Karpas-422 (cell line): ENCODE results near the gene DVL1. TPM values are rescaled to one million over a fixed set of nuclear protein-coding genes. Genes with fewer than 3 reads are reported as not detected.

Source experiments
- DNase-seq: peaks from one replicate; pipeline ENCODE4 v3.0.0-alpha.2; 2015
- H2AFZ ChIP-seq: fragments of 200-600 bp; sonication (generic); 2 replicates; pipeline ENCODE4 v1.6.1; 2014; ENCODE audit warnings: antibody characterized with exemption, low read length, mixed read lengths
- H3K27ac ChIP-seq: fragments of 200-600 bp; sonication (generic); 2 replicates; pipeline ENCODE4 v1.5.1; 2014; ENCODE audit warnings: mild to moderate bottlenecking, low read length, moderate library complexity
- H3K27me3 ChIP-seq: fragments of 200-600 bp; sonication (generic); 2 replicates; pipeline ENCODE4 v1.6.1; 2014; ENCODE audit warnings: low read length, mixed read lengths
- H3K36me3 ChIP-seq: fragments of 200-600 bp; sonication (generic); 2 replicates; pipeline ENCODE4 v1.6.1; 2014; ENCODE audit warnings: low read length, mixed read lengths; ENCODE audit not compliant: insufficient read depth
- H3K4me1 ChIP-seq: fragments of 200-600 bp; sonication (generic); 2 replicates; pipeline ENCODE4 v1.6.1; 2014; ENCODE audit warnings: mild to moderate bottlenecking, low read length, mixed read lengths
- H3K4me2 ChIP-seq: fragments of 200-600 bp; sonication (generic); 2 replicates; pipeline ENCODE4 v1.6.1; 2014; ENCODE audit warnings: low read length, low read depth, mild to moderate bottlenecking; ENCODE audit not compliant: poor library complexity, severe bottlenecking
- H3K4me3 ChIP-seq: fragments of 200-600 bp; sonication (generic); 2 replicates; pipeline ENCODE4 v1.5.1; 2014; ENCODE audit warnings: mild to moderate bottlenecking, antibody characterized with exemption, low read length, mixed read lengths
- H3K79me2 ChIP-seq: fragments of 200-600 bp; sonication (generic); 2 replicates; pipeline ENCODE4 v1.6.1; 2014; ENCODE audit warnings: mild to moderate bottlenecking, low read length, mixed read lengths
- H3K9ac ChIP-seq: fragments of 200-600 bp; sonication (generic); 2 replicates; pipeline ENCODE4 v1.6.0; 2014; ENCODE audit warnings: low read length
- H3K9me2 ChIP-seq: fragments of 200-600 bp; sonication (generic), shearing (Covaris generic); replicated peaks from 2 replicates; pipeline ENCODE4 v1.6.0; 2014; ENCODE audit warnings: mild to moderate bottlenecking, low read length, moderate library complexity; ENCODE audit not compliant: insufficient read depth
- H3K9me3 ChIP-seq: fragments of 300-700, 200-600 bp; sonication (generic); 2 replicates; pipeline ENCODE4 v1.6.1; 2014; ENCODE audit warnings: low read length, mixed read lengths
- H4K20me1 ChIP-seq: fragments of 200-600 bp; sonication (generic); 2 replicates; pipeline ENCODE4 v1.6.1; 2014; ENCODE audit warnings: mild to moderate bottlenecking, antibody characterized with exemption, low read length, low read depth; ENCODE audit not compliant: insufficient read depth
- total RNA-seq: library from RNA; depleted of rRNA; stranded (reverse); fragments of >200 nt; shearing (Covaris generic); gene quantifications from 2 replicates; pipeline ENCODE4 v1.2.3, GENCODE V29; 2014; ENCODE audit warnings: low replicate concordance

The DVL1 gene
- total RNA-seq, 1 experiment from 2014 or later, result 36.0 TPM

DNA sequence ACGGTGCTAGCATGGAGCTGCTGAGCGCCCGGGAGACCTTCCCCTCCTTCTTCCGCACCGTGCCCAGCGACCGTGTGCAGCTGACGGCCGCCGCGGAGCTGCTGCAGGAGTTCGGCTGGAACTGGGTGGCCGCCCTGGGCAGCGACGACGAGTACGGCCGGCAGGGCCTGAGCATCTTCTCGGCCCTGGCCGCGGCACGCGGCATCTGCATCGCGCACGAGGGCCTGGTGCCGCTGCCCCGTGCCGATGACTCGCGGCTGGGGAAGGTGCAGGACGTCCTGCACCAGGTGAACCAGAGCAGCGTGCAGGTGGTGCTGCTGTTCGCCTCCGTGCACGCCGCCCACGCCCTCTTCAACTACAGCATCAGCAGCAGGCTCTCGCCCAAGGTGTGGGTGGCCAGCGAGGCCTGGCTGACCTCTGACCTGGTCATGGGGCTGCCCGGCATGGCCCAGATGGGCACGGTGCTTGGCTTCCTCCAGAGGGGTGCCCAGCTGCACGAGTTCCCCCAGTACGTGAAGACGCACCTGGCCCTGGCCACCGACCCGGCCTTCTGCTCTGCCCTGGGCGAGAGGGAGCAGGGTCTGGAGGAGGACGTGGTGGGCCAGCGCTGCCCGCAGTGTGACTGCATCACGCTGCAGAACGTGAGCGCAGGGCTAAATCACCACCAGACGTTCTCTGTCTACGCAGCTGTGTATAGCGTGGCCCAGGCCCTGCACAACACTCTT is 17.0 kb downstream of the DVL1 start:
- Histone ChIP-seq H4K20me1 (peaks cover 13% of the 10 kb centered on the region), H3K4me1 (peaks cover 70% of the 10 kb centered on the region), H2AFZ (no peak overlapping the region), H3K9me2 (no peaks in the 10 kb centered on the region), H3K36me3 (no peaks in the 10 kb centered on the region; the same call in 1 of the 2 replicates), H3K27ac (peak overlapping the region; percentile 99), H3K4me2 (peak overlapping the region; percentile 95), H3K27me3 (no peaks in the 10 kb centered on the region), H3K9me3 (no peaks in the 10 kb centered on the region), H3K4me3 (peak overlapping the region; percentile 80; the same call in 1 of the 2 replicates), H3K9ac (peak overlapping the region; percentile 98), H3K79me2 (peaks cover 11% of the 10 kb centered on the region)
- no peak for DNase-seq

DNA sequence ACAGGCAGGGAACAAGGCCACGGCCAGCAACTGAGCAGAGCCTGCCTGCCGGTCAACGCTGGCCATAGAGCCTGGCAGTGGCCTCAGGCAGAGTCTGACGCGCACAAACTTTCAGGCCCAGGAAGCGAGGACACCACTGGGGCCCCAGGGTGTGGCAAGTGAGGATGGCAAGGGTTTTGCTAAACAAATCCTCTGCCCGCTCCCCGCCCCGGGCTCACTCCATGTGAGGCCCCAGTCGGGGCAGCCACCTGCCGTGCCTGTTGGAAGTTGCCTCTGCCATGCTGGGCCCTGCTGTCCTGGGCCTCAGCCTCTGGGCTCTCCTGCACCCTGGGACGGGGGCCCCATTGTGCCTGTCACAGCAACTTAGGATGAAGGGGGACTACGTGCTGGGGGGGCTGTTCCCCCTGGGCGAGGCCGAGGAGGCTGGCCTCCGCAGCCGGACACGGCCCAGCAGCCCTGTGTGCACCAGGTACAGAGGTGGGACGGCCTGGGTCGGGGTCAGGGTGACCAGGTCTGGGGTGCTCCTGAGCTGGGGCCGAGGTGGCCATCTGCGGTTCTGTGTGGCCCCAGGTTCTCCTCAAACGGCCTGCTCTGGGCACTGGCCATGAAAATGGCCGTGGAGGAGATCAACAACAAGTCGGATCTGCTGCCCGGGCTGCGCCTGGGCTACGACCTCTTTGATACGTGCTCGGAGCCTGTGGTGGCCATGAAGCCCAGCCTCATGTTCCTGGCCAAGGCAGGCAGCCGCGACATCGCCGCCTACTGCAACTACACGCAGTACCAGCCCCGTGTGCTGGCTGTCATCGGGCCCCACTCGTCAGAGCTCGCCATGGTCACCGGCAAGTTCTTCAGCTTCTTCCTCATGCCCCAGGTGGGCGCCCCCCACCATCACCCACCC is 17.9 kb downstream of the DVL1 start, which contains the start of gene TAS1R3:
TSS of gene TAS1R3 (plus strand) at position 213 of the 898 bp plus-strand sequence. CDS start at position 279, 66 bp downstream.
- no peaks in the 10 kb centered on the region; the same call in 1 of the 2 replicates for H3K36me3 ChIP-seq
- H3K27me3 ChIP-seq, result no peaks in the 10 kb centered on the region
- no peak within 1 kb of the TSS for H2AFZ ChIP-seq
- DNase-seq, result peak; percentile 95
- H3K4me3 ChIP-seq, result peak within 1 kb of the TSS; percentile 80
- H3K4me2 ChIP-seq, result peak within 1 kb of the TSS; percentile 95
- H3K79me2 ChIP-seq, result peaks cover 19% of the 10 kb centered on the region
- H4K20me1 ChIP-seq, result peaks cover 14% of the 10 kb centered on the region
- peak within 1 kb of the TSS; percentile 99 for H3K27ac ChIP-seq
- H3K9me2 ChIP-seq, result no peaks in the 10 kb centered on the region
- no peaks in the 10 kb centered on the region for H3K9me3 ChIP-seq
- peaks cover 79% of the 10 kb centered on the region for H3K4me1 ChIP-seq
- H3K9ac ChIP-seq, result peak within 1 kb of the TSS; percentile 98

DNA sequence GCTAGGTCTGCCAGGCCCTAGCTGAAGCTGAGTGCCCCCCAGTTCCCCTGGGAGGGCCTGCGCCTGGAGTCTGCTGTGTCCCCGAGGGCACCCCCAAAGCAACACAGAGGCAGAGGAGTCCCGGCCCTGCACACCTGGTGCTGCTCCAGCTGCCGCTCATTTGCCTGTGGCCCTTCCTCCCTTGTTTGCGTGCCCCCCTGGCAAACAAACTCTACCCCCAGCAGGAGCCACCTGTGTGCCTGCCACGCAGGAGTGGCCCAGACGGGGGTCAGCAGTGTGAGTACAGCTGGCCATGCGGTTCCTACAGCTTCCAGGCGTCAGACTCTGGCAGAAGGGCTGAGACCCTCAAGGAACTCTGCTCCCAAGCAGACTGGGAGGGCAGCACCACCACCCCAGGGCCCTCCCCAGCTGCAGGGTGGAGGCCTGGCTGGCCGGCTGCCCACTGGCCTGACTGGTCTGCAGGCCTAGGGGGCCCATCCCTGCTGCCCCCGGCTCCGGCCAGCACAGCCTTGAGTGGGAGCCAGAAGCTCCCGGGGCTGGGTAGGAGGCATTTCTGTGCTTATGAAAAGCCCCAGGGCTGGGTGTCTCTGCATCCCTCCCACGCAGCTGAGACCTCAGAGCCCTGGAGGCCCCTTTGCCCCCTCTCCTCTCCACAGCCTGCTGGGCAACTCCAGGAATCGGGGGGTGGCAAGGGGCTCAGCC is 18.7 kb downstream of the DVL1 start:
- peak overlapping the region; percentile 80 for H3K4me3 ChIP-seq
- H3K9me3 ChIP-seq, result no peaks in the 10 kb centered on the region
- H3K27ac ChIP-seq, result peak overlapping the region; percentile 99
- peaks cover 27% of the 10 kb centered on the region for H3K79me2 ChIP-seq
- peaks cover 84% of the 10 kb centered on the region for H3K4me1 ChIP-seq
- no peaks in the 10 kb centered on the region for H3K9me2 ChIP-seq
- H3K36me3 ChIP-seq, result no peaks in the 10 kb centered on the region; the same call in 1 of the 2 replicates
- H3K4me2 ChIP-seq, result peak overlapping the region; percentile 95
- H4K20me1 ChIP-seq, result peaks cover 14% of the 10 kb centered on the region
- no peaks in the 10 kb centered on the region for H3K27me3 ChIP-seq
- DNase-seq, result peak; percentile 93
- no peak overlapping the region for H2AFZ ChIP-seq
- H3K9ac ChIP-seq, result peak overlapping the region; percentile 98

DNA sequence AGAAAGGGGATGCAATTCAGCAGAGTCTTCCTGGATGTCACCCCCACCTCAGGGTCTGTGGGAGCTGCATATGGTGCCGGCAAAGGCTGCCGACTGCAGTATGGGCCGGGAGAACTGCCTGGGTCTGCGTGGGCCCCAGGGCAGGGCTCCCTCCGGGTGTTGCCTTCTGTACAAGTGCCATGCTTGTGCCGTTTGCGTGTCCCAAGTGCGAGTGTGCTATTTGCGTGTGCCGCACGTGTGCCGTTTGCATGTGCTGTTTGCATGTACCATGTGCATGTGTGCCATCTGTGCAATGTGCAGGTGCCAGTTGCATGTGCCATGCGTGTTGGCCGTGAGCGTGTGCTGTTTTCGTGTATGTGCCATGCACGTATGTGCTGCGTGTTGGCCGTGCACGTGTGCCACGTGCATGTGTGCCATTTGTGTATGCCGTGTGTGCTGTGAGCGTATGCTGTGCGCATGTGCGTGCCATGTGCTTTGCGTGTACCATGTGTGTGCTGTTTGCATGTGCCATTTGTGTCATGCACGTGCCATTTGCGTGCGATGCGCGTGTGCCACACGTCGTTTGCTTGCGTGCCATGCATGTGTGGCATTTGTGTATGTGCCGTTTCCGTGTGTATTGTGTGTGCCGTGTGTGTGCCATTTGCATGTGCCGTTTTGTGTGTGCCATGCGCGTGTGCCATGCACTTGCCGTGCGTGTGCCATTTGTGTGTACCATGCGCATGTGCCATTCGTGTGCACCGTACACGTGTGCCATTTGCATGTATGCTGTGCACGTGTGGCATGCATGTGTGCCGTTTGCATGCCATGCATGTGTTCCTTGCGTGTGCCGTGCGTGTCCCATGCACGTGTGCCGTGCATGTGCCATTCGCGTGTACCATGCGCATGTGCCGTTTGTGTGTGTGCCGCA is 19.7 kb downstream of the DVL1 start:
- Histone ChIP-seq H2AFZ (no peak overlapping the region), H3K4me2 (peak overlapping the region; percentile 95), H3K9me3 (no peaks in the 10 kb centered on the region), H3K4me3 (peak overlapping the region; percentile 80; the same call in 1 of the 2 replicates), H3K4me1 (peaks cover 75% of the 10 kb centered on the region), H3K27ac (peak overlapping the region; percentile 99), H4K20me1 (peaks cover 7% of the 10 kb centered on the region; the same call in 1 of the 2 replicates), H3K27me3 (no peaks in the 10 kb centered on the region), H3K79me2 (peaks cover 35% of the 10 kb centered on the region), H3K9ac (peak overlapping the region; percentile 98), H3K9me2 (no peaks in the 10 kb centered on the region), H3K36me3 (no peaks in the 10 kb centered on the region; the same call in 1 of the 2 replicates)
- DNase-seq, result peak; percentile 73

DNA sequence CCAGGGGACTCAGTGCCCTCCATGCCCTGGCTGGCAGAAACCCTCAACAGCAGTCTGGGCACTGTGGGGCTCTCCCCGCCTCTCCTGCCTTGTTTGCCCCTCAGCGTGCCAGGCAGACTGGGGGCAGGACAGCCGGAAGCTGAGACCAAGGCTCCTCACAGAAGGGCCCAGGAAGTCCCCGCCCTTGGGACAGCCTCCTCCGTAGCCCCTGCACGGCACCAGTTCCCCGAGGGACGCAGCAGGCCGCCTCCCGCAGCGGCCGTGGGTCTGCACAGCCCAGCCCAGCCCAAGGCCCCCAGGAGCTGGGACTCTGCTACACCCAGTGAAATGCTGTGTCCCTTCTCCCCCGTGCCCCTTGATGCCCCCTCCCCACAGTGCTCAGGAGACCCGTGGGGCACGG is 21.0 kb downstream of the DVL1 start:
- Histone ChIP-seq H3K4me1 (peaks cover 76% of the 10 kb centered on the region), H2AFZ (no peak overlapping the region), H4K20me1 (peaks cover 11% of the 10 kb centered on the region), H3K27me3 (no peaks in the 10 kb centered on the region), H3K4me2 (peak overlapping the region; percentile 95), H3K4me3 (peak overlapping the region; percentile 80), H3K79me2 (peaks cover 44% of the 10 kb centered on the region), H3K36me3 (no peaks in the 10 kb centered on the region), H3K9me2 (no peaks in the 10 kb centered on the region), H3K9me3 (no peaks in the 10 kb centered on the region), H3K9ac (peak overlapping the region; percentile 98), H3K27ac (peak overlapping the region; percentile 99)
- DNase-seq, result peak; percentile 83

DNA sequence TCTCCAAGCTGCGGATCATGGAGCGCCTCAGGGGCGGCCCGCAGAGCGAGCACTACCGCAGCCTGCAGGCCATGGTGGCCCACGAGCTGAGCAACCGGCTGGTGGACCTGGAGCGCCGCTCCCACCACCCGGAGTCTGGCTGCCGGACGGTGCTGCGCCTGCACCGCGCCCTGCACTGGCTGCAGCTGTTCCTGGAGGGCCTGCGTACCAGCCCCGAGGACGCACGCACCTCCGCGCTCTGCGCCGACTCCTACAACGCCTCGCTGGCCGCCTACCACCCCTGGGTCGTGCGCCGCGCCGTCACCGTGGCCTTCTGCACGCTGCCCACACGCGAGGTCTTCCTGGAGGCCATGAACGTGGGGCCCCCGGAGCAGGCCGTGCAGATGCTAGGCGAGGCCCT is 21.9 kb downstream of the DVL1 start:
- Histone ChIP-seq H4K20me1 (peaks cover 16% of the 10 kb centered on the region), H3K36me3 (no peaks in the 10 kb centered on the region), H3K79me2 (peaks cover 50% of the 10 kb centered on the region), H2AFZ (no peak overlapping the region), H3K4me1 (peaks cover 76% of the 10 kb centered on the region), H3K4me2 (peak overlapping the region; percentile 95), H3K4me3 (no peak overlapping the region; the same call in 1 of the 2 replicates), H3K27me3 (no peaks in the 10 kb centered on the region), H3K27ac (peak overlapping the region; percentile 99), H3K9me2 (no peaks in the 10 kb centered on the region), H3K9me3 (no peaks in the 10 kb centered on the region), H3K9ac (peak overlapping the region; percentile 100)
- no peak for DNase-seq

DNA sequence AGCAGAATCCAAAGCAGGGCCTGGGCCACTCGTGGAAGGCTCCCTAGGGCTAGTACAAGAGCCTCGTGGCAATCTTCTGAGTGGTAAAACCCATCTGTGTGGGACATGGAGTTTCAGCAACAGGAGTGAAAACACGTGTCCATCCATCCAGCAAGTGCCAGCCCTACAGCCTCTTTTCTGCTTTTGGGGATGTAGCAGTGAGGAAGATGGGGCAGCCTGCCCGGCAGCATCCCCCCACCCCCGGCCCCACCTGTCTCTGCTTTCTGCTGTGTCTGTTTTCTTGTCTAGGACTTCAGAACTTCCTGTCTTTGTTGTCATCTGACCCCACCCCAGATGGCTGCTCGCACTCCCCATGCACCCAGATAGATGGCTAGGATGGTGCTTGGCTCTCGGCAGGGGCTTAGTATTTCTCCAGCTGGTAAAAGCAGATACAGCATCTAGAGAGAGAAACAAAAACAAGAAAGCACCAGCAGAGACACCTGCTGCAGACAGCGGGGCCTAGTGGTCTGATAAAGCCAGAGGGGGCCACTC is 23.1 kb downstream of the DVL1 start:
- Histone ChIP-seq H3K4me1 (peaks cover 71% of the 10 kb centered on the region), H3K27ac (peak overlapping the region; percentile 92)

More for the DNA sequence above, 23.1 kb downstream of the DVL1 start:
- no peaks in the 10 kb centered on the region for H3K9me2 ChIP-seq
- peaks cover 53% of the 10 kb centered on the region for H3K79me2 ChIP-seq
- H2AFZ ChIP-seq, result no peak overlapping the region
- DNase-seq, result peak; percentile 56
- H4K20me1 ChIP-seq, result peaks cover 25% of the 10 kb centered on the region
- H3K9me3 ChIP-seq, result no peaks in the 10 kb centered on the region
- H3K9ac ChIP-seq, result peak overlapping the region; percentile 100
- H3K36me3 ChIP-seq, result no peaks in the 10 kb centered on the region
- peak overlapping the region; percentile 91 for H3K4me2 ChIP-seq
- peak overlapping the region; percentile 82 for H3K4me3 ChIP-seq
- no peaks in the 10 kb centered on the region for H3K27me3 ChIP-seq
